A549 treated with AZD9567 at 1 μM for 4 hours (cell line): ENCODE results near the gene AMER3. TPM values are rescaled to one million over a fixed set of nuclear protein-coding genes. Genes with fewer than 3 reads are reported as not detected.

Source experiments
- total RNA-seq: library from RNA; stranded (reverse); fragments of 200-300 nt; extraction: Qiagen RNA extraction; gene quantifications from 5 replicates; pipeline ENCODE4 v1.2.3, GENCODE V29; 2022; ENCODE audit not compliant: insufficient read depth

The AMER3 gene, protein sequence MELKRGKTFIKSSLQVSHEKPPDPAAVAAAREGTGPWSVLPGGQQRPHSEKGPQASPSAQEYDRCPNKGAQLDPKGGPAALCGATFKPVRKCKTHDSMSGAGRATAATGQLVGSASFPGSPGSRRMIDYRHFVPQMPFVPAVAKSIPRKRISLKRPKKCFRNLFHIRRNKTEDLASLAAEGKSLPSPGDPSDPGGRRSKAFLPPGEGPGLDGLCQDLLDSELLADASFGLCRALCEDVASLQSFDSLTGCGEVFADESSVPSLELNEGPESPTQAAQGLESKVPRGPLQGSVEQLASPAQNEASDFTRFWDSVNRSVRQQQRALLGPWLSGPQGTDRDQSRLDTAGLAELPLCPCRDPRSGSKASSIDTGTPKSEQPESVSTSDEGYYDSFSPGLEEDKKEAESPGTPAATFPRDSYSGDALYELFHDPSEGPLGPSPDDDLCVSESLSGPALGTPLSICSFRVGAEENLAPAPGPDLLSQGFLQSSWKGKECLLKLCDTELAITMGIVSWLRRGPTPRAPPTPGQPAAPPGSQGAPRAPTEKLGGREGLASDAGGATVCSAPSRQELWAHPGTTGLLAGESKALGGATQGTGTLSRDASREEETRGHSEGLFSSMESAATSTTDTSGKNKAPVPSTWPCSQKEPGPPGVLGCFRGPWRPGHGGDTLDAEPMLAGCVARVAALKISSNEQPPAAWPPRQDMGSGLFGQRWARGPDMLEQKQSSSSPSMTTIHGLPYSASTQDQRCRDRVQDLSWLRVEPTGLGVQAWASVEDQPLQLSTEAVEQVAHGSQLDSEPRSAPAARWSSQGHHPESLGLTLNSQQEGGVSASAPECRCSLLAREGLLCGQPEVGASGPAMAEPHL
- total RNA-seq: not detected in 5 replicates

DNA sequence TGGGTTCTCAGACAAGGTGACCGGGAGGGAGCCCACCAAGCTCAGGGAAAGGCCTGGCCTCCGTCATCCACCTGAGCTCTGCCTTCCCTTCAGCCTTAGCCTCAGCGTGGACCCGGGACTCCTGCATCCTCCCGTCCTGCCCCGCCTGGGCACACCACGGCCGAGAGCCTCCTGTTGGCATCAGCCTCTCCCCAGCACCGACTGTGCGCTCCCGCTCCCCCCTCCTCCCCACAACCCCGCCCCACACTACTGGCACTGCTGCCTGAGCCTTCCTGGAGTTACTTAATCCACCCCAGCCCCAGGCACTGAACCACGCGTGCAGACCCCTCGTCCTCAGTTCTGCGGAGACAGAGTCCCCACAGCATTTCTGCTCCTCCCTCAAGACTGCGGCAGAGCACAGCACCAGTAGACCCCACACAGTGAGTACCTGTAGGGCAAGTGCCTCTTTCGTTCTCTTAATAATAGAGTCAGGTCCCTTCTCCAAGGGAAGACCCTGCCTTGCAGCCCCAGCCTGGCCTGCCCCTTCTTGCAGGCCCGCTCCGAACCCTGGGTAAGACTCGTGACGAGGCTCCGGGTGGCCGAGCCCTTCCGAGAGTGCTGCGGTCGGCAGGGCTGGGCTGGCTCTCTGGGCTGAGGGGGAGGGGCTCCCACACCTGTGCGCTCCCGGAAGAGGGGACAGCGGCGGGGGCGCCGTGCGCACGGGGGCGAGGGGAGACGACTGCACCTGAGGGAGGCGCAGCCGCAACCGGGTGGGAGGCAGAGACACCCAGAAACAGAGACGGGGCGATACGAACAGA is at the start of gene AMER3:
AMER3 (plus strand) TSS at position 285 of the 797 bp plus-strand sequence. CDS start 6,533 bp downstream, outside the sequence.

DNA sequence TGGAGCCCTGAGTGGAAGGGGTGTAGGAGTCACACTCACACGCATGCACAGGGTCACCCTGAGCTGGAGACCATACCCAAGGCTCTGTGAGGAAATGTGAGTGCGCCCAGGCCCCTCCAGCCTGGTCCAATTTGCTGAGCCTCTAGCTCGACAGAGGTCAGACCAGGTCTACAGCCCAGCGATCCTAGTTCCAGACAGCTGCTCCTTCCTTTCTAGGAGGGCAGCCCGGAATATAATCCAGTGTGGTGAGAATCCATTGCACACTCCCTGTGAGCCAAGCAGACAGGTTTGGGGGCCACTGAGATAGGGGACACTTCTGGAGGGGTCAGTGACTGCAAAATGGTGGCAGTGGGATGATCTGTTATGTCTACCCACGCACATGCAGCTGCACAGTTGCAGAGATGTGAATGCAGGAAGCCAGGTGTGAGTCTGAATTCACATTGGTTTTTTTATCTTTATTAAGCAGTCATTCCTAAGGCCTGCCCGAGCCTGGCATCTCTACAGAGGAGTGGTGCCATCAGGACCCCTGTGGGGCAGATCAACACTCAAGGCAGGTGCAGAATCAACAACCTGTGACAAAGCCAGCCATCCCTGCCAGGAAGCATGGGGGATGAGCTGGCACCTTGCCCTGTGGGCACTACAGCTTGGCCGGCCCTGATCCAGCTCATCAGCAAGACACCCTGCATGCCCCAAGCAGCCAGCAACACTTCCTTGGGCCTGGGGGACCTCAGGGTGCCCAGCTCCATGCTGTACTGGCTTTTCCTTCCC is 26.6 kb upstream of the AMER3 start, which contains the start of gene GPR148:
GPR148 (plus strand) TSS at position 522 of the 768 bp plus-strand sequence; CDS start at position 604, 82 bp downstream.

Other genes starting within 250 kb of the AMER3 start
- gene POTEI, start 246.2 kb upstream of the AMER3 start, total RNA-seq: 0.02 TPM in 1 of 5 replicates, not detected in the others
- gene CFC1B, start 234.3 kb upstream of the AMER3 start, total RNA-seq: not detected in 5 replicates
- not detected in 5 replicates for gene CFC1, start 156.0 kb upstream of the AMER3 start, total RNA-seq
- not detected in 5 replicates for gene POTEJ, start 144.1 kb upstream of the AMER3 start, total RNA-seq
- gene GPR148, start 26.5 kb upstream of the AMER3 start, total RNA-seq: not detected in 5 replicates
- gene ARHGEF4, start 81.4 kb downstream of the AMER3 start, total RNA-seq: 8.6 to 11.5 TPM (median 8.9 TPM) in 5 replicates